HCT116 (cell line): ENCODE measurements around the gene PNLDC1. TPM values are rescaled to one million over a fixed set of nuclear protein-coding genes. Genes with fewer than 3 reads are reported as not detected.

Experiments
- ATAC-seq: fragments of 200-7000 bp; cut with Tn5 transposase; 2 replicates; pipeline ENCODE4 v1.9.1; 2020; ENCODE audit warnings: mild to moderate bottlenecking, moderate library complexity
- BruUV-seq: library from RNA; stranded (reverse); fragments of 400-500 nt; replicated peaks from 2 replicates; lab custom pipeline; 2021; lab: Mats Ljungman, UMichigan
- CTCF ChIA-PET: fragments of 300-600 bp; sonication (Branson Sonifier 250); formaldehyde crosslinking; loops from one replicate; lab custom pipeline; 2021; ENCODE audit warnings: antibody characterized with exemption; lab: Charles Lee
- POLR2A ChIA-PET: fragments of 300-600, 350-600 bp; sonication (Branson Sonifier 250); formaldehyde crosslinking; loops from one replicate; lab custom pipeline; 2021; ENCODE audit warnings: antibody characterized with exemption; lab: Charles Lee
- RAD21 ChIA-PET, 2 experiments: fragments of 300-600 bp; sonication (Branson Sonifier 250); formaldehyde crosslinking; loops; one replicate each; lab custom pipeline; 2023; ENCODE audit warnings: low total read pairs in 2 of 2; ENCODE audit not compliant: uncharacterized antibody in 2 of 2, unreplicated experiment in 2 of 2, low non-redundant PET in 1 of 2; lab: Charles Lee
- DNase-seq: peaks from one replicate; pipeline ENCODE4 v3.0.0-alpha.2; 2010; ENCODE audit warnings: low read depth, low spot score
- H2AFZ ChIP-seq: fragments of 200-600 bp; shearing (Covaris generic), sonication (generic); 2 replicates; pipeline ENCODE4 v1.6.1; 2017; ENCODE audit warnings: low read depth, mixed run types, mixed read lengths, antibody characterized with exemption, low read length; ENCODE audit not compliant: poor library complexity, severe bottlenecking
- H3K27ac ChIP-seq: 2 replicates; pipeline ENCODE4 v1.5.1; 2012; ENCODE audit warnings: low read depth, low read length
- H3K27me3 ChIP-seq: fragments of 200-600 bp; sonication (generic); 2 replicates; pipeline ENCODE4 v1.6.1; 2016; ENCODE audit warnings: mixed run types, low read length, mixed read lengths; ENCODE audit not compliant: insufficient read depth
- H3K36me3 ChIP-seq, 2 experiments: fragments of 200-500 bp in 1 of 2; fragments of 200-600 bp in 1 of 2; sonication (Bioruptor generic) in 1 of 2; sonication (generic) in 1 of 2; 2 replicates each; pipeline versions ENCODE4 v1.5.1 to v1.6.1; 2014 to 2016; ENCODE audit warnings: low read length in 2 of 2, inconsistent platforms in 1 of 2, mixed read lengths in 1 of 2, mixed run types in 1 of 2; ENCODE audit not compliant: insufficient read depth in 2 of 2, control insufficient read depth in 1 of 2
- H3K4me1 ChIP-seq, 2 experiments: fragments of 200-600 bp in 1 of 2; sonication (generic) in 1 of 2; 2 replicates each; pipeline versions ENCODE4 v1.5.1 to v1.6.1; 2012 to 2017; ENCODE audit warnings: low read length in 2 of 2, inconsistent platforms in 1 of 2, mild to moderate bottlenecking in 1 of 2, mixed read lengths in 1 of 2, mixed run types in 1 of 2, moderate library complexity in 1 of 2; ENCODE audit not compliant: insufficient read depth in 2 of 2, control insufficient read depth in 1 of 2
- H3K4me2 ChIP-seq: fragments of 200-600 bp; sonication (generic); 2 replicates; pipeline ENCODE4 v1.6.1; 2017; ENCODE audit warnings: mixed run types, low read length, mixed read lengths
- H3K4me3 ChIP-seq, 2 experiments: fragments of 200-600 bp in 1 of 2; sonication (generic) in 1 of 2; replicated peaks in 1 of 2; 2 replicates each; pipeline ENCODE4 v1.5.1; 2011 to 2016; ENCODE audit warnings: low read length in 2 of 2, control low read depth in 1 of 2, low read depth in 1 of 2, mild to moderate bottlenecking in 1 of 2, mixed read lengths in 1 of 2, mixed run types in 1 of 2
- H3K79me2 ChIP-seq: fragments of 200-600 bp; sonication (generic); 2 replicates; pipeline ENCODE4 v1.6.1; 2017; ENCODE audit warnings: mild to moderate bottlenecking, mixed run types, low read length, moderate library complexity, mixed read lengths; ENCODE audit not compliant: insufficient read depth
- H3K9ac ChIP-seq: fragments of 200-600 bp; sonication (generic); 2 replicates; pipeline ENCODE4 v1.6.1; 2016; ENCODE audit warnings: low read length, mixed read lengths
- H3K9me2 ChIP-seq: fragments of 200-600 bp; sonication (generic), shearing (Covaris generic); 2 replicates; pipeline ENCODE4 v1.6.1; 2017; ENCODE audit warnings: mixed run types, mild to moderate bottlenecking, moderate library complexity; ENCODE audit not compliant: insufficient read depth
- H3K9me3 ChIP-seq, 2 experiments: fragments of 200-500 bp in 1 of 2; fragments of 200-600 bp in 1 of 2; sonication (Bioruptor generic) in 1 of 2; sonication (generic) in 1 of 2; 2 replicates each; pipeline ENCODE4 v1.6.1; 2014 to 2017; ENCODE audit warnings: low read length in 2 of 2, mixed read lengths in 2 of 2, inconsistent platforms in 1 of 2, low read depth in 1 of 2, mild to moderate bottlenecking in 1 of 2, mixed run types in 1 of 2, moderate library complexity in 1 of 2; ENCODE audit not compliant: control insufficient read depth in 1 of 2, insufficient read depth in 1 of 2
- H4K20me1 ChIP-seq: fragments of 200-600 bp; sonication (generic), shearing (Covaris generic); 2 replicates; pipeline ENCODE4 v1.6.1; 2017; ENCODE audit warnings: mixed run types, mild to moderate bottlenecking, moderate library complexity; ENCODE audit not compliant: insufficient read depth
- CBX3 ChIP-seq: IDR thresholded peaks from 2 replicates; pipeline ENCODE4 v1.6.1; 2012; ENCODE audit warnings: low read depth
- EGR1 ChIP-seq: IDR thresholded peaks from 2 replicates; pipeline ENCODE4 v1.6.1; 2012; ENCODE audit warnings: low read depth
- EZH2 ChIP-seq: fragments of 200-600 bp; sonication (generic); IDR thresholded peaks from 2 replicates; pipeline ENCODE4 v1.6.1; 2017; ENCODE audit warnings: antibody characterized with exemption, mixed run types
- EZH2phosphoT487 ChIP-seq: fragments of 200-600 bp; IDR thresholded peaks from 2 replicates; pipeline ENCODE4 v1.6.1; 2018; ENCODE audit warnings: antibody characterized with exemption, borderline replicate concordance
- FOSL1 ChIP-seq: IDR thresholded peaks from 2 replicates; pipeline ENCODE4 v1.6.1; 2012; ENCODE audit warnings: low read depth
- POLR2A ChIP-seq: IDR thresholded peaks from 2 replicates; pipeline ENCODE4 v1.7.0; 2011; ENCODE audit warnings: borderline replicate concordance; ENCODE audit not compliant: insufficient read depth, insufficient read length; ENCODE audit errors: extremely low read depth
- POLR2AphosphoS5 ChIP-seq: IDR thresholded peaks from 2 replicates; pipeline ENCODE4 v1.6.1; 2011; ENCODE audit warnings: mild to moderate bottlenecking, low read depth, low read length, moderate library complexity
- SIN3A ChIP-seq: IDR thresholded peaks from 2 replicates; pipeline ENCODE4 v1.6.1; 2012; ENCODE audit warnings: low read depth
- SP1 ChIP-seq: IDR thresholded peaks from 2 replicates; pipeline ENCODE4 v1.6.1; 2012; ENCODE audit warnings: low read depth
- SRF ChIP-seq: IDR thresholded peaks from 2 replicates; pipeline ENCODE4 v1.6.1; 2012; ENCODE audit warnings: low read depth
- TCF7L2 ChIP-seq: IDR thresholded peaks from 2 replicates; pipeline ENCODE4 v1.7.0; 2011; ENCODE audit warnings: borderline replicate concordance, inconsistent platforms; ENCODE audit not compliant: insufficient read depth, insufficient read length; ENCODE audit errors: extremely low read depth
- YY1 ChIP-seq: IDR thresholded peaks from 2 replicates; pipeline ENCODE4 v1.6.1; 2011; ENCODE audit warnings: low read length, low read depth, moderate library complexity, mild to moderate bottlenecking; ENCODE audit not compliant: insufficient replicate concordance; ENCODE audit errors: extremely low read depth
- ZFX ChIP-seq: fragments of 450-650 bp; IDR thresholded peaks from 2 replicates; pipeline ENCODE4 v1.6.1; 2017
- intact Hi-C: fragments of 100-400 bp; cut with micrococcal nuclease; formaldehyde crosslinking; loops from 2 replicates; pipeline ENCODE4 v1.10.0; 2022
- total RNA-seq: library from RNA; stranded (reverse); gene quantifications from one replicate; pipeline ENCODE4 v1.2.1, GENCODE V29; 2021; ENCODE audit not compliant: unreplicated experiment
- TF ChIP-seq, protein P1 (sequence below): IDR thresholded peaks from 2 replicates; pipeline ENCODE4 v1.6.1; 2011; ENCODE audit warnings: mild to moderate bottlenecking, low read length, moderate library complexity; ENCODE audit not compliant: insufficient replicate concordance; ENCODE audit errors: extremely low read depth
- TF ChIP-seq, protein P2 (sequence below): IDR thresholded peaks from 2 replicates; pipeline ENCODE4 v1.6.1; 2012; ENCODE audit warnings: low read depth
- TF ChIP-seq, protein P3 (sequence below): IDR thresholded peaks from 2 replicates; pipeline ENCODE4 v1.6.1; 2012
- TF ChIP-seq, protein P4 (sequence below): IDR thresholded peaks from 2 replicates; pipeline ENCODE4 v1.6.1; 2012

The PNLDC1 gene
- total RNA-seq, 1 experiment from 2014 or later, result 0.37 TPM

DNA sequence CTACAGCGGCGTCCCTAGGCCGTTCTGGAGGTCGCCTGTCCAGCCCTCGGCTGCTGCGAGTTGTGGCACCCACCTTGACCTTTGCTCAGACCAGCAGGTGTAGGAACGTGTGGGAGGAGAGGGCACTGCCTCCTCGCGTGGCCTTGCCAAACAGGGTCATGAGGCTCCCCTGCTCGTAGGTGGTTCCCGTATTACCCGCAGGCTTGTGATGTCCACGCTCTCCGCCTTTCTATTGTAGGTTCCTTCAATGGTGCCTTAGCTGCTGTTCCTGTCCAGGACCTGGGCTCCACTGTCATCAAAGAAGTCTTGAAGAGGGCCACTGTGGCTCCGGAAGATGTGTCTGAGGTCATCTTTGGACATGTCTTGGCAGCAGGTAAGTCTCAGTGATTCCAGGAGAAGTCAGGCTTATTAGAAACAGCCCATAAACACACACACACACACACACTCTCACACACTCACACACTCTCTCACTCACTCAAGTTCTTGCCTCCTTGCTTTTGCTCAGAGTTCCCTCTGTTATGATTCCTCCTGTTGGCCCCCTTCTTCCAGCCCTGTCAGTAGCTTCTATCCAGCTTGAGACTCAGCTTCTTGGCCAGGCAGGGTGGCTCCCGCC is 37.3 kb upstream of the PNLDC1 start:
- TSS peak; percentile 26 for BruUV-seq
- Histone ChIP-seq H3K9ac (peak overlapping the region; percentile 79), H3K79me2 (peaks cover 12% of the 10 kb centered on the region; the same call in 1 of the 2 replicates), H3K4me2 (peak overlapping the region; percentile 96), H2AFZ (no peak overlapping the region), H4K20me1 (no peaks in the 10 kb centered on the region), H3K27me3 (no peaks in the 10 kb centered on the region), H3K27ac (peak overlapping the region; percentile 96), H3K4me1 (peaks cover 4 to 44% of the 10 kb centered on the region in 2 experiments; a peak in 3 of 4 replicates), H3K9me3 (no peaks in the 10 kb centered on the region), H3K36me3 (peaks cover 5% of the 10 kb centered on the region in 2 experiments; a peak in 3 of 4 replicates), H3K4me3 (peak overlapping the region; percentile 69 to 71), H3K9me2 (no peaks in the 10 kb centered on the region)
- ChIA-PET RAD21 (no interaction called here), CTCF (no interaction called here), POLR2A (no interaction called here)
- DNase-seq (no peak), ATAC-seq (peak; percentile 1; the same call in 1 of the 2 replicates)
- intact Hi-C loops, result loop anchor here (2.0 kb wide), 1 partner anchor 26 kb away; the partner anchor contains the start of gene TCP1
- TF ChIP-seq YY1 (no peak), SIN3A (no peak), POLR2A (no peak), EZH2phosphoT487 (no peak), POLR2AphosphoS5 (no peak), ZFX (no peak), CBX3 (no peak), TCF7L2 (no peak), EZH2 (no peak), EGR1 (no peak), SP1 (no peak), FOSL1 (no peak), SRF (no peak)
- TF ChIP-seq, protein P1, sequence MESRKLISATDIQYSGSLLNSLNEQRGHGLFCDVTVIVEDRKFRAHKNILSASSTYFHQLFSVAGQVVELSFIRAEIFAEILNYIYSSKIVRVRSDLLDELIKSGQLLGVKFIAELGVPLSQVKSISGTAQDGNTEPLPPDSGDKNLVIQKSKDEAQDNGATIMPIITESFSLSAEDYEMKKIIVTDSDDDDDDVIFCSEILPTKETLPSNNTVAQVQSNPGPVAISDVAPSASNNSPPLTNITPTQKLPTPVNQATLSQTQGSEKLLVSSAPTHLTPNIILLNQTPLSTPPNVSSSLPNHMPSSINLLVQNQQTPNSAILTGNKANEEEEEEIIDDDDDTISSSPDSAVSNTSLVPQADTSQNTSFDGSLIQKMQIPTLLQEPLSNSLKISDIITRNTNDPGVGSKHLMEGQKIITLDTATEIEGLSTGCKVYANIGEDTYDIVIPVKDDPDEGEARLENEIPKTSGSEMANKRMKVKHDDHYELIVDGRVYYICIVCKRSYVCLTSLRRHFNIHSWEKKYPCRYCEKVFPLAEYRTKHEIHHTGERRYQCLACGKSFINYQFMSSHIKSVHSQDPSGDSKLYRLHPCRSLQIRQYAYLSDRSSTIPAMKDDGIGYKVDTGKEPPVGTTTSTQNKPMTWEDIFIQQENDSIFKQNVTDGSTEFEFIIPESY, result no peak
- TF ChIP-seq, protein P2, sequence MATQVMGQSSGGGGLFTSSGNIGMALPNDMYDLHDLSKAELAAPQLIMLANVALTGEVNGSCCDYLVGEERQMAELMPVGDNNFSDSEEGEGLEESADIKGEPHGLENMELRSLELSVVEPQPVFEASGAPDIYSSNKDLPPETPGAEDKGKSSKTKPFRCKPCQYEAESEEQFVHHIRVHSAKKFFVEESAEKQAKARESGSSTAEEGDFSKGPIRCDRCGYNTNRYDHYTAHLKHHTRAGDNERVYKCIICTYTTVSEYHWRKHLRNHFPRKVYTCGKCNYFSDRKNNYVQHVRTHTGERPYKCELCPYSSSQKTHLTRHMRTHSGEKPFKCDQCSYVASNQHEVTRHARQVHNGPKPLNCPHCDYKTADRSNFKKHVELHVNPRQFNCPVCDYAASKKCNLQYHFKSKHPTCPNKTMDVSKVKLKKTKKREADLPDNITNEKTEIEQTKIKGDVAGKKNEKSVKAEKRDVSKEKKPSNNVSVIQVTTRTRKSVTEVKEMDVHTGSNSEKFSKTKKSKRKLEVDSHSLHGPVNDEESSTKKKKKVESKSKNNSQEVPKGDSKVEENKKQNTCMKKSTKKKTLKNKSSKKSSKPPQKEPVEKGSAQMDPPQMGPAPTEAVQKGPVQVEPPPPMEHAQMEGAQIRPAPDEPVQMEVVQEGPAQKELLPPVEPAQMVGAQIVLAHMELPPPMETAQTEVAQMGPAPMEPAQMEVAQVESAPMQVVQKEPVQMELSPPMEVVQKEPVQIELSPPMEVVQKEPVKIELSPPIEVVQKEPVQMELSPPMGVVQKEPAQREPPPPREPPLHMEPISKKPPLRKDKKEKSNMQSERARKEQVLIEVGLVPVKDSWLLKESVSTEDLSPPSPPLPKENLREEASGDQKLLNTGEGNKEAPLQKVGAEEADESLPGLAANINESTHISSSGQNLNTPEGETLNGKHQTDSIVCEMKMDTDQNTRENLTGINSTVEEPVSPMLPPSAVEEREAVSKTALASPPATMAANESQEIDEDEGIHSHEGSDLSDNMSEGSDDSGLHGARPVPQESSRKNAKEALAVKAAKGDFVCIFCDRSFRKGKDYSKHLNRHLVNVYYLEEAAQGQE, result no peak
- TF ChIP-seq, protein P3, sequence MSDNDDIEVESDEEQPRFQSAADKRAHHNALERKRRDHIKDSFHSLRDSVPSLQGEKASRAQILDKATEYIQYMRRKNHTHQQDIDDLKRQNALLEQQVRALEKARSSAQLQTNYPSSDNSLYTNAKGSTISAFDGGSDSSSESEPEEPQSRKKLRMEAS, result no peak
- TF ChIP-seq, protein P4, sequence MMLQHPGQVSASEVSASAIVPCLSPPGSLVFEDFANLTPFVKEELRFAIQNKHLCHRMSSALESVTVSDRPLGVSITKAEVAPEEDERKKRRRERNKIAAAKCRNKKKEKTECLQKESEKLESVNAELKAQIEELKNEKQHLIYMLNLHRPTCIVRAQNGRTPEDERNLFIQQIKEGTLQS, result no peak
